LNCAP (cell line): Measurements from ENCODE around the gene TAF12.

ENCODE experiments used
- TF ChIP-seq, protein P1 (sequence below): fragments of 450-650 bp; IDR thresholded peaks from 2 replicates; pipeline ENCODE4 v1.5.1; 2017; ENCODE audit warnings: mild to moderate bottlenecking

The TAF12 gene

GRCh38 chr1:28573564-28573963, 69.3 kb downstream of the TAF12 start:
- TF ChIP-seq, protein P1, sequence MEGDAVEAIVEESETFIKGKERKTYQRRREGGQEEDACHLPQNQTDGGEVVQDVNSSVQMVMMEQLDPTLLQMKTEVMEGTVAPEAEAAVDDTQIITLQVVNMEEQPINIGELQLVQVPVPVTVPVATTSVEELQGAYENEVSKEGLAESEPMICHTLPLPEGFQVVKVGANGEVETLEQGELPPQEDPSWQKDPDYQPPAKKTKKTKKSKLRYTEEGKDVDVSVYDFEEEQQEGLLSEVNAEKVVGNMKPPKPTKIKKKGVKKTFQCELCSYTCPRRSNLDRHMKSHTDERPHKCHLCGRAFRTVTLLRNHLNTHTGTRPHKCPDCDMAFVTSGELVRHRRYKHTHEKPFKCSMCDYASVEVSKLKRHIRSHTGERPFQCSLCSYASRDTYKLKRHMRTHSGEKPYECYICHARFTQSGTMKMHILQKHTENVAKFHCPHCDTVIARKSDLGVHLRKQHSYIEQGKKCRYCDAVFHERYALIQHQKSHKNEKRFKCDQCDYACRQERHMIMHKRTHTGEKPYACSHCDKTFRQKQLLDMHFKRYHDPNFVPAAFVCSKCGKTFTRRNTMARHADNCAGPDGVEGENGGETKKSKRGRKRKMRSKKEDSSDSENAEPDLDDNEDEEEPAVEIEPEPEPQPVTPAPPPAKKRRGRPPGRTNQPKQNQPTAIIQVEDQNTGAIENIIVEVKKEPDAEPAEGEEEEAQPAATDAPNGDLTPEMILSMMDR = no peak

- TF ChIP-seq, protein P1 = no peak
These were observed 71.0 kb downstream of the TAF12 start for GRCh38 chr1:28571911-28572310.

DNA sequence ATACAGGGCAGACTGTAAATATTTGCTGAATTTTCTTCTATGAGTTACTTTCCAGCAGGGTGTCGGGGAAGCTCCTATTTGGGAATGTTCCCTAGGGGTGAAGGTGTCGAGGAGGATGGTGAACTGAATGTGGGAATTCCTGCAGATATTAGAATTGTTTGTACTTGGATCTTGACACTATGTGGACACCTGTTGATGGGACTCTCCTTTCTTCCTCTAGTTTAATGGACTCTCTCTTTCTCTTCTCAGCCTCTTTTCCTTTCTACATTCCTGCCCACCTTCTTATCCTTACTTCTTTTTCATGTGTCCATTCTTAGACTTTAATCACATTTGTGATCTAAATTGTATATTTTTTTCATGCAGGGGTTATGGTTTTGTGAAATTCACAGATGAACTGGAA, 75.9 kb downstream of the TAF12 start:
- TF ChIP-seq, protein P1 = no peak

DNA sequence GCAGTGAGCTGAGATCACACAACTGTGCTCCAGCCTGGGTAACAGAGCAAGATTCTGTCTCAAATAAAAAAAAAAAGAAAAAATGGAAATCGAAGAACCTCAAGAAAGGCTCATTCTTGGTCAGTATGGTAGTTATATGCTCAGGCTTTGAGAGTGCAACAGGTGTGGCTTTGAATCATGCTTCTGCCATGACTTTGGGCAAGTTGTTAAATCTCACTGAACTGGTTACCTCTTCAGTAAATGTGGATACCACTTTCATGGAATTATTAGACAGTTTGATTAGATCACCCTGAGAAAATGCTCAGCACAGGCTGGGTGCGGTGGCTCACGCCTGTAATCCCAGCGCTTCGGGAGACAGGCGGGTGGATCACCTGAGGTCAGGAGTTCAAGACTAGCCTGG, 77.1 kb downstream of the TAF12 start:
- TF ChIP-seq, protein P1 = no peak

- TF ChIP-seq, protein P1 = no peak
These were observed 77.8 kb downstream of the TAF12 start for GRCh38 chr1:28565040-28565439.

DNA sequence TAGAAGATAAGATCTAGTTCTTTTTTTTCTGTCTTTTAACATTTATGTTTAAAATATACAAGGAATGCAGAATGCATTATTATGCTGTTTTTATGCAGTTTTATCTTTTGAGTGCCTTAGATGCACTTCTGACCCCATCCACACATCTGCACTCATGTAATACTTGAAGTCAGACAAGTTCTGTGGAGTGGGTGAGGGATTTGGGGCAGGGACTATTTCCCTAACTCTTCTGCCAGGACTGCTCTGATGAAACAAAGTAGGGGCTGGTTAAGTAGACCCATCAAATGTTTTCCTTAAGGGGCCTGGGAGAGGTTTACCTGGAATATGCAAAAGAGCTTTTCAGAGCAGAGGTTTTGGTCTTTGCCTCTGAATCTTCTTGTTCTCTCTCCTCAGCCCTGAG, 78.6 kb downstream of the TAF12 start:
- TF ChIP-seq, protein P1 = no peak

GRCh38 chr1:28560886-28561285, 82.0 kb downstream of the TAF12 start:
- TF ChIP-seq, protein P1 = no peak
